ENCODE data around the gene USP49.
A peak's percentile ranks its signal among the peaks of the same experiment; 100 is the strongest.
"Not testable (repeated sequence)": the region's sequence is repeated elsewhere in the genome, so short reads cannot be mapped to it uniquely, and the experiment has no call there.

The USP49 gene

DNA sequence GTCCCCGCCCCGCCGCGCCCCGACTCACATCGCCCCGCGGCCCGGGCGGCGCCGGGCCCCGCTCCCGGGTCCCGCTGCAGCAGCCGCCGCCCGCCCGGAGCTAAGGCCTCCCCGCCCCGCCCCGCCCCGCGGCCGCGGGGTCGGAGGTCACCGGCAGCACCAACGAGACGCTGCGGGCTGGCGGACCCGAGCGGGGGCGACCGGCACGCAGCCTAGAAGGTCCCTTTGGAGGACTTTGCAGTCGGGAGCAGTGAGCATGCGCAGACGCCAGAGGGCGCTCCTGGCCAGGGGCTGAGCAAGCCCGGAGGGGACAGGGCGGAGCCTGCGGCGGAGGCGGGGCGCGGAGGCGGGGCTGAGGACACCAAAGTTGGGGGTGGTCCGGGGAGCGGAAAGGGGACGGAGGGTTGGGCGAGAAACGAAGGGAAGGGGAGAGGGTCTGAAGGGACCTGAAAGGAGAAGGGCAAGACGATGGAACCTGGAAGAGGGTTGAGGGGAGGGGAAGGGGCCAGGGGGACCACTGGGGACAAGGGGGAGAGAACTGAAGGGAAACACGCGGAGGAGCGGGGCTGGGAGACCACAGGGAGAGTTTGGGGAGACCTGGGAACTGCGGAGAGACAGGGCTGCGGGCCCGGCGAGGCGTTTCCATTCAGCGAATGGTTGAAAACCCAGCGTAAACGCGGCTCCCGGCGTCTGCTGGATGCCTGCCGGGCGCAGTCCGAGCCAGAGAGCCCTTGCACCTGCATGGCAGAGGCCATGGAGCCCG is 115.2 kb downstream of the USP49 start, which contains the start of gene FRS3:
TSS of gene FRS3 (minus strand) at position 113 of the 763 bp plus-strand sequence. CDS start 2,913 bp downstream, outside the sequence.
- Mint-ChIP-seq H3K4me3 (peak within 1 kb of the TSS; percentile 91 to 94), H3K27me3 (no peaks in the 10 kb centered on the region), H3K4me1 (peaks cover 21 to 33% of the 10 kb centered on the region in 2 donors), H3K27ac (peak within 1 kb of the TSS; percentile 90), H3K9me3 (no peaks in the 10 kb centered on the region), H3K36me3 (peaks cover 5 to 15% of the 10 kb centered on the region in 2 donors)
- DNase-seq (peak; percentile 98), ATAC-seq (replicated peaks) (peak; percentile 92 to 97)

DNA sequence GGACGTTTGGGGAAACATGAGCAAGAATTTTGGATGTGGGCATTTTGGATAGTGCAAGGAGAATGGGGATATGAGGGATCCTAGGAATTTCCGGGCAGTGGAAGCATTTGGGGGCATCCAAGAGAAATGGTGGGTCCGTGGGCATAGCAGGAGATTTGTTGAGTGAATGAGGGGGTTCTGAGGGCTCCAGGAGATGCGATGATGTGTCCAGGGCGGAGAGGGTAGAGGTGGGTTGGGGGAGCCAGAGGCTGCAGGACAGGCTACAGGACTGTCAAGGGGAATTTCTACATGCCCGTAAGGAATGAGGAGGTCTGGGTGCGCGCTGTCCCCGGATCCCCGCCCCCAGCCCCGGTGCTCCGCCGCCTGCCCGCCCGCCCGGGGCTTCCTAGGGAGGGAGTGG is 115.8 kb downstream of the USP49 start:
- Mint-ChIP-seq H3K27ac (peak overlapping the region; percentile 90), H3K9me3 (no peaks in the 10 kb centered on the region), H3K27me3 (no peaks in the 10 kb centered on the region), H3K4me3 (peak overlapping the region; percentile 89 to 91), H3K36me3 (peaks cover 10 to 22% of the 10 kb centered on the region in 2 donors), H3K4me1 (peaks cover 15 to 27% of the 10 kb centered on the region in 2 donors)
- DNase-seq: no peak
- ATAC-seq (replicated peaks): peak in 1 of 2 donors; percentile 33

DNA sequence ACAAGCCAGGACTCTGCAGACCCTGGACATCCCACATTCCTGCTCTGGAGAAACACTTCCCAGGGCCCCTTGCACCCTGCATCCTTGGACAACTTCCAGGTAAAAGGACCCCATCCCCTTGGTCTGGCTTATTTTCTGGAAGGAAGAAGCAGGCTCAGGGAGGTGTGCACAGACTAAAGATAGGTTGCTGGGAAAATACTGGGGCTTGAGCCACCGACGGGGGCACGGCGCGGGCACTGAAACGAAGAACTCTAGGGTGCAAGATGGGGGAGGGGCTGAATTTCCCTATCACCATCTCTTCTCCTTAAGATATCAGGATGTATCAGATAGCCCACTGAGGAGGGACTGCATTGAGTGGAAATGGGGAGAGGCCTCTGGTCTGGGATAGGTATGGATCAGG is 116.3 kb downstream of the USP49 start:
- peaks cover 14 to 26% of the 10 kb centered on the region in 2 donors for H3K36me3 Mint-ChIP-seq
- H3K27me3 Mint-ChIP-seq: no peaks in the 10 kb centered on the region
- DNase-seq (no peak), ATAC-seq (replicated peaks) (no peak)
- no peaks in the 10 kb centered on the region for H3K9me3 Mint-ChIP-seq
- peaks cover 13 to 23% of the 10 kb centered on the region in 2 donors for H3K4me1 Mint-ChIP-seq
- peak overlapping the region; percentile 90 for H3K27ac Mint-ChIP-seq
- peak overlapping the region; percentile 89 to 91 for H3K4me3 Mint-ChIP-seq

DNA sequence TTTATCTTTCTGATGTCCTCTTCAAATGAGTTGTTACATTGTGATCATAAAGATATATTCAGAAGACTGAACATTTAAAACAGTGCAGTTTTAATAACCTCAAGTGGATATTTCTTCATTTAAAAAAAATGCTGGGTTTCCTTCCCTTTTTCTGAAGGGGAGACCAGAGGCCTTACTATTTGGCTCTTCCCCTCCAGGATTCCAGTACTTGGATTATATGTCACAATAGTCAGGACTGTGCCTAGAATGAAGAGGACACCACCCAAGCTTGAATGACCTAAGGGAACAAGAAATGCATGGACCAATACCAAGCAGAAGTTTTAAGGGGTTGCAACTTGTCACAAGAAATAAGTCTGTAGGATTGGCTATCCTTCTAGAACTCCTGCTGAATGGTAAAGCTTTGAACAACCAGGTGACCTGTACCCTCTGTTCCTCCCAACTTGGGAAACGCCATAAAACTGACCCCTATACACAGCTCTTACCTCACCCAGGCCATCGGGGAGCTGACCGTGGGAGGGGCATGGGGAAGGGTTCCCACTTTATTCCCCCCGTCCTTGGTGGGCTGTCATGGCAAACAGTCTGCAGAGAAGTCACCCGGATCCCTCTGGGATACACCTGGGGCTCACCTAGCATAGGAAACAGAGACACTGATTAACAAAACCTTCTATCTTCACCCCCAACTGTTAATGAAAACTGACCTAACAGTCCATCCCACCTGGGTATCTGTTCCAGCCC is 117.5 kb downstream of the USP49 start:
- Mint-ChIP-seq H3K27ac (no peak overlapping the region), H3K36me3 (peaks cover 14 to 27% of the 10 kb centered on the region in 2 donors), H3K9me3 (no peaks in the 10 kb centered on the region), H3K27me3 (no peaks in the 10 kb centered on the region), H3K4me1 (peaks cover 13 to 23% of the 10 kb centered on the region in 2 donors), H3K4me3 (no peak overlapping the region)
- no peak for DNase-seq
- no peak for ATAC-seq (replicated peaks)

DNA sequence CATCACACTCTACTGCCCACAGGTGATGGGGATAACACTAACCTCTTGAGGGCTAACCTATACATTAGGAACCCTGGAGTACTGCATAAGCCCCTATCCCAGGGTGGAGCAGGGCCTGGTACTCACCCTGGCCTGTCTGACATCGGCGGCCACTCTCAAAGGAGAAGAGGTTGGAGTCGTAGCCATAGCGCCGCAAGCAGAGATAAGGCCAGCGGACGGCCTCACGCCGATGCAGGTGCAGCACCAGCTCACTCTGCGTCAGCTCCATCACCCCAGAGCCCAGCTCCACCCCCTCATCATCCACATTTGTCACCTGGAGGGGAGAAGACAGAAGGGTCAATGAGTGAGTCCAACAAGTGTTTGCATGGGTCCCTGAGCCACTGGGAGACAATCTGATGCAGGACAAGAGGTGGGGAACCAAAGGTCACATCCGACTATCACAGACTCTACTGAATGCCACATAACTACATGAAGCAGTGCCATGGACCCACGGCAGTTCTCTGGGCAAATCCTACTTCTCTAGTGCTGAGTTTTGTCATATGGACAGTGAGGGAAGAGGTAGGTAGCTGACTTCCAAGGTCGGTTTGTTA is 119.8 kb downstream of the USP49 start:
- ATAC-seq (replicated peaks): no peak
- no peaks in the 10 kb centered on the region for H3K27me3 Mint-ChIP-seq
- H3K36me3 Mint-ChIP-seq: peaks cover 29 to 44% of the 10 kb centered on the region in 2 donors
- H3K4me3 Mint-ChIP-seq: no peak overlapping the region
- H3K4me1 Mint-ChIP-seq: peaks cover 7 to 16% of the 10 kb centered on the region in 2 donors
- no peak overlapping the region for H3K27ac Mint-ChIP-seq
- DNase-seq: no peak
- no peaks in the 10 kb centered on the region for H3K9me3 Mint-ChIP-seq

DNA sequence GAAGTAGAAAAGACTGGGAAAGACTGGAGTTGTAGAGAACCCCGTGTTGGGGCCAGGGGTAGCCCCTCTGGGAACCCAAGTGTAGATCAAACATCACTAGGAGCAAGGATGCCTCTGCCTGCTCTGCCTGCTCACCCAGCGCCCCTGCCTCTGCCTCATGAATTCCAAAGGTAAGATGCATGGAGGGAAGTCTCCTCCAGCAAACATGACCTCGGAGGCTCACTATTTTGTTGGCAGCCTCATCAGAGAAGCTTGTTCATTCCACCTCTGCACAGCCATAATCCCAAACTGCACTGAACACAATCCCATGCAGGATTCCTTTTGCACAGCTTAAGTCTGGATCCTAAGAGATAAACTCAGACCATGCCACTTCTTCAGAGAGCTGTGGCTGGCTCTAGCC is 120.3 kb downstream of the USP49 start:
- peaks cover 32 to 49% of the 10 kb centered on the region in 2 donors for H3K36me3 Mint-ChIP-seq
- H3K27ac Mint-ChIP-seq: no peak overlapping the region
- no peak overlapping the region for H3K4me3 Mint-ChIP-seq
- DNase-seq: no peak
- no peaks in the 10 kb centered on the region for H3K9me3 Mint-ChIP-seq
- ATAC-seq (replicated peaks): no peak
- H3K27me3 Mint-ChIP-seq: no peaks in the 10 kb centered on the region
- peaks cover 7 to 16% of the 10 kb centered on the region in 2 donors for H3K4me1 Mint-ChIP-seq

DNA sequence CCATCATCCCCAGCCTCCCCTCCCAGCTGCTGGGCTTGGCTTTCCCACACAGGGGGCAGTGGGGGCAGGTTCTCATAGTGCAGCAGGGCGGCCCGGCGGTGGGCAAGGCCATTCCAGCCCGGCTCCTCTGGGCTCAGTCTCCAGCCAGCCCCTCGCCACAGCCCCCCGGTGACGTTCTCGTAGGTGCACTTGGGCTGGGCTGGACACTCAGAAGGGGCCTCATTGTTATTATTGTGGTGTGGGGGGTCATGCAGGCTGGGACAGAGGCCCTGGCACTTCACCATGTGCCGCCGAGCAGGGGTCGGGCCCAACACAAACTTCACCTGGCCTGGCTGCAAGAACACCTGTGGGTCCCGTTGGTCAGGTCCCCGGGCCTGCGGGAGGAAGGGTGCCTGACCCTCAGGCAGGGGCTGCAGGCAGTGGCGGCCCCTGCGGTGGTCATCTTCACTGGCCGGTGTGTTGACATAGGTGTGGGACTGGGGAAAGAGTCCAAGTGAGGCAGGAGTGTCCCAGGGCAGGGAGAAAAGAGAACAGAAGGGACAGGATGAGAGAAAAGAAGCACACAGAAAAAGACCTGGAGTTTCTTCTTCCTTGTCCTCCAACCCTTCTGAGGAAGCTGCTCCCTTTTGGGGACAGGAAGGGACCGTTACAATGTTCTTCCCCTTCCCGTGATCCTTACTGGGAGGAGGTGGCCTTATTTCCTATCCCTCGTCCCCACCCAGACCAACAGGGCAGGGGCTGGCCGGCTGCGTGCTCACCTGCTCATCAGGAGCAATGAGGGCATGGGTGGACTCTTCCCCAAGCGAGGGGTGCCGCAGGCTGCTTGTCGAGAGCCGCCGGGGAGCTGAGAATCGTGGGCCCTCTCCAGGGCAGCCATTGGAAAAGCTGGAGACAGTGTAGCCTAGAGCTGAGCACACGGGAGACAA is 123.9 kb downstream of the USP49 start:
- ATAC-seq (replicated peaks) (no peak), DNase-seq (no peak)
- H3K27me3 Mint-ChIP-seq: no peaks in the 10 kb centered on the region
- H3K9me3 Mint-ChIP-seq: no peaks in the 10 kb centered on the region
- no peaks in the 10 kb centered on the region for H3K4me1 Mint-ChIP-seq
- H3K27ac Mint-ChIP-seq: no peak overlapping the region
- no peak overlapping the region for H3K4me3 Mint-ChIP-seq
- H3K36me3 Mint-ChIP-seq: peaks cover 30 to 43% of the 10 kb centered on the region in 2 donors

DNA sequence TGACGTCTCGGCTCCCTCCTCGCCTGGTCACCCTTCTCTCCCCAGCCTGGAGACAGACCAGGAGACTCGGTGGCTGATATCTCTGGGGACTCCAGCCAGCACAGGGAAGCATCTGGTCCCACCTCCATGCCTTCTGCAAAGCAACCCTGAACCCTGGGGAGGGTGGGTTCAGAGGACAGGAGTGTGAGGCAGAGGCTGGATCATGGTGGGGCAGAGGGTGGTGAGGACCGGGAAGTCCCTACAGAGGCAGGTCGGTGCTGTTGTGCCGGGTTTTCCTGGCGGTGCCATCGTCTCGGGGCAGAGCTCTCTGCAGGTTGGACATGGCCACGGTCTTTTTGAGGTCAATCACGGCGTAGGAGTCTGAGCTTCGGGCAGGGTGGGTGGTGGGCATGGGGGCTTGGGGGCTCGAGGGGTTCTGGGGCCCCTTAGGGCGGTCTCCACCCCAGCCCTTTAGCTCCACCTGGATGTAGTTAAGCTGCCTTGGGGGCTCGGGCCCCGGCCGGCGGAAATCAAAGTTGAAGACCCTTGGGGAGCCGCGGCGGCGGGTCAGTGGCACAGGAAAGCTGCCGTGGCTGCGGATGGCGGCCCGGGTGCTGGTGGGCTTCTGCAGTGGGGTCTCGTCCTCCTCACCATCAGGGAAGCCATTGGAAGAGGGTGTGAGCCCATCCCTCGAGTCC is 124.7 kb downstream of the USP49 start:
- no peaks in the 10 kb centered on the region for H3K27me3 Mint-ChIP-seq
- no peaks in the 10 kb centered on the region for H3K9me3 Mint-ChIP-seq
- no peak for ATAC-seq (replicated peaks)
- DNase-seq: no peak
- peaks cover 30 to 43% of the 10 kb centered on the region in 2 donors for H3K36me3 Mint-ChIP-seq
- H3K4me1 Mint-ChIP-seq: no peaks in the 10 kb centered on the region
- H3K4me3 Mint-ChIP-seq: no peak overlapping the region
- H3K27ac Mint-ChIP-seq: no peak overlapping the region

DNA sequence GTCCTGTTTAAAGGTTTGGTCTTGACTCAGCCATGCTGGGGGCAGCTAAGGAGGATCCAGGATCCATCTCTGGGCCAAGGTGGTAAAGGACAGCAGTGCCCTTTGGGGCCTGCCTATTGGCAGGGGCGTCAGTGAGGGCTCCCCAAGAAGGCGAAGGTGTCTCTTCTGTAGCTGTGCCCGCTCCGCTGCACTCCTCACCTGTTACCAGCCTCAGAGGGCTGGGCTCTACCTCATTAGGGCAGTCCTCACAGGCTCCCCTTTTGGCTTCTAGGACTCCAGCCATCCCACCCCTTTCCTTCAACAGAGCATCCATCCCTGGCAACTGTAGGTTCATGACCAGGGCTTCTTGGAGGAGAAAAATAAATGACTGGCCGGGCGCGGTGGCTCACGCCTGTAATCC is 125.8 kb downstream of the USP49 start:
- DNase-seq (no peak), ATAC-seq (replicated peaks) (no peak)
- Mint-ChIP-seq H3K36me3 (peaks cover 22 to 31% of the 10 kb centered on the region in 2 donors), H3K4me3 (no peak overlapping the region), H3K27ac (no peak overlapping the region), H3K9me3 (no peaks in the 10 kb centered on the region), H3K27me3 (no peaks in the 10 kb centered on the region), H3K4me1 (no peaks in the 10 kb centered on the region)

DNA sequence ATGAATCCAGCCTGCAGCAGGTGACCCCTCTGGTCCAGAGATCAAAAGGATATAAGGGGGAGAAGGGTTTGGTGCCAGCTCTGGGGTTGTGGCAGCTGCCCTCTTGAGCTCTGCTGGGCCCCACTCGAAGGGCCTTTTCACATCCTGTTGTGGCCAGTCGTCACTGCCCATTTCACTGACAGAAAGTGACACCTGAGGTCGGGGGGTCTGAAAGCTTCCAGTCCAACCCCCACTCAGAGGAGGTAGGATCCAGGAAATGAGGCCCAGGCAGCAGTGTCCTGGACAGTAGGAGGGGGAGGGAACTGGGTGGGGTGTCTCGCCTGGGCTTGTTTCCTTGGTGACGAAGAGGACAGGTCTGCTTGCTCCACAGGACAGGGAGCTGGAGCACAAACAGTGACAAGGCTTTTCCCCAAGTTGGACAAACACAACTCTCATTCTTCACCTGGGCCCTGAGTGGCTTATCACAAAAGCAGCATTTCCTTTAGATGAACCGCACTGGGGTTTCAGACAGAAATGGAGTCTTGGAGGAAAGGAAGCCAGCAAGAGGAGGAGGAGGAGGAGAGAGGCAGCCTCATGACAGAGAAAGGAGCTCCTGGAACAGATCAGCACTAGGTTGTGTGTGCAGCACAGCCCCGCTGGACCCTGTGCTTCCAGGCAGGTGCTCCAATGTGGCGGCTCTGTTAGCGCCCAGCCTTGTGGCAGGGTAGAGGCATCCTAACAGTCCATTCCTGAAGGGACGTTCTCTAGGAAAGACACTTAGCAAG is 126.4 kb downstream of the USP49 start:
- DNase-seq (no peak), ATAC-seq (replicated peaks) (no peak)
- H3K27ac Mint-ChIP-seq: no peak overlapping the region
- no peaks in the 10 kb centered on the region for H3K4me1 Mint-ChIP-seq
- H3K36me3 Mint-ChIP-seq: peaks cover 18 to 26% of the 10 kb centered on the region in 2 donors
- H3K27me3 Mint-ChIP-seq: no peaks in the 10 kb centered on the region
- no peak overlapping the region for H3K4me3 Mint-ChIP-seq
- no peaks in the 10 kb centered on the region for H3K9me3 Mint-ChIP-seq

DNA sequence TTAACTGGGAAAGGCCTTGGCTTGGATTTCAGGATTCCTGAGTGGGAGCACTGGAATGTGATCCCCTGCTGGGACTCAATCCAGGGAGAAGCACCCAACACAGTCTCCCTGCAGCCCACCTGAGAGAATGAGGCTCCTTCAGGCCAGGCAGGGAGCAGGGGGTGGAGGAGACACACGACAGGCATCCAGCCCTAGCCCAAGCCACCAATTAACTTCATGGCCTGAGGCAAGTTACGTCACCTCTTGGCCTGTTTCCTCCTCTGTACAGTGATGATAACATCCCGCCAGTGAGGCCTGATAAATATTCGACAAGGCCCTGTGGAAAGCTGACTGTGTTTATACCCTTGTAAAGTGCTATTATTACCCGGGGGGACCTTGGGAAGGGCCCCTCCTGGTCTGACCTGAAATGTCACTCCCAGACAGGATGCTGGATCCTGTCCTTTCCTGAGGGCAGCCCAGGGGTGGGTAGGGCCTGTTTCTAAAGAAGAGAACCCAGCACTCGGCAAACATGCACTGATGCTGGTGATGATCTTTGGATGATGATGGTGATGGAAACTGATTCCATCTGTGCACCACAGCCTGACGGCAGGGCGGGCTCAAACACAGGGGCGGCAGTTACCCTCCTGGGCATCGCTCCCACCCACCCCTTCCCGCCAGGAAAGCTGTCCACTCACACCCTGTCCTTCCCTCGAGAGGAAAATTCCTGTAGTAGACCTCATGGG is 127.9 kb downstream of the USP49 start:
- H3K4me3 Mint-ChIP-seq: no peak overlapping the region
- H3K9me3 Mint-ChIP-seq: no peaks in the 10 kb centered on the region
- no peak overlapping the region for H3K27ac Mint-ChIP-seq
- peaks cover 15 to 21% of the 10 kb centered on the region in 2 donors for H3K36me3 Mint-ChIP-seq
- no peak for DNase-seq
- ATAC-seq (replicated peaks): no peak
- H3K4me1 Mint-ChIP-seq: no peaks in the 10 kb centered on the region
- peaks cover 0 to 4% of the 10 kb centered on the region in 2 donors for H3K27me3 Mint-ChIP-seq

DNA sequence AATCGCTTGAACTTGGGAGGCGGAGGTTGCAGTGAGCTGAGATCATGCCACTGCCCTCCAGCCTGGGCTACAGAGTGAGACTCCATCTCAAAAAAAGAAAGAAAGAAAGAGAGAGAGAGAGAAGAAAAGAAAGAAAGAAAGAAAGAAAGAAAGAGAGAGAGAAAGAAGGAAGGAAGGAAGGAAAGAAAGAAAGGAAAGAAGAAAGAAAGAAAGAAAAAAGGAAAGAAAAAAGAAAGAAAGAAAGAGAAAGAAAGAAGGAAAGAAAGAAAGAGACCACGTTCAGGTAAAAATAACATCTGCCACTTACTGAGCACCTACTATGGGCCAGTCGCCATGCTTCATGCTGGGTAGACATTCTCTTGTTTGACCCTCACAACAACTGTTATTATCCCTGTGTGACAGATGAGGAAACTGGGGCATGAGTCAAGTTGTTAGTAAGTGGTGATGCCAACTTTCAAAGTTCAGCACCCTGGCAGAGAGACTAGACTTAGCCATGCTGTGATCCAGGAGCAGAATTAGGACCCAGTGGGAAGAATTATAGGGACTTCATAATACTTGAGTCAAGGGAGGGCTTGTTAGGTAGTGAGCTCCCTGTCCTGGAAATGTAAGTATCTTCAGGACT is 129.0 kb downstream of the USP49 start:
- not testable (repeated sequence) for ATAC-seq (replicated peaks); H3K4me1 Mint-ChIP-seq; H3K4me3 Mint-ChIP-seq; DNase-seq; H3K9me3 Mint-ChIP-seq; H3K27me3 Mint-ChIP-seq; H3K27ac Mint-ChIP-seq
- peaks cover 9 to 14% of the 10 kb centered on the region in 2 donors for H3K36me3 Mint-ChIP-seq
